ENCODE results near the gene ZNF814.
A peak's percentile ranks its signal among the peaks of the same experiment; 100 is the strongest.
"Not testable (repeated sequence)": the region's sequence is repeated elsewhere in the genome, so short reads cannot be mapped to it uniquely, and the experiment has no call there.

The ZNF814 gene

DNA sequence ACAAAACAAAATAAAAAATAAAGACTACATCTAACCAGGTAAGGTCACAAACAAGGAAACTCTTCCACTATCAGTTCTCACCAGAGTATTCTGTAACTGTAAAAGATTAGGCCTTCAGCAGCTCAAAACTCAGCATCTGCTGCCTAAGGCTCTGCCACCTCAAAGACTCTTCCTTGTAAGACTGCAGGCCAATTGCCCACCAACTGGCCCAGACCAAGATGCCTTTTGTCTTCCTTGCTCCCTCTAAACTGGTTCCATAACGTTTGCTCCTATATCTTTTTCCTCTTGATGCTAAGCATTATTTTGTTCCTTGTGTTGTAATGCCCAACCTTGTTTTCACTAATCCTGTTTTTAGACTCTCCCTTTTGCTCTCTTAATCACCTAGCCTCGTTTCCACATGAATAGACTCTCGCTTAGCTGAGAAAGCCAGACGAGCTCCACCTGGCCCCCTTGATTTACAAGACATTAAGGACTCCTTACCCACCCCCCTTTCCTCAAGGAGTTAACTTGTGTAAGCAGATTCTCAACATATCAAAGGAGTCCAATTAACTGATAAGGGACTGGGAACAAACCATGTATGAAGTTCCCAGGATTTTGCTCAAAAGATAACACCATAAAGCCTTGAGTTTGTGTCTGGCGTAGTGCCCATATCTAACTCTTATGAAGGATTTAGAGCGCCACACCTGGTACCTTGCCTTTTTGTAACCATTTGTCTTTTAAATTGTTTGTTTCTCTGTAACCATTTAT is 1.5 kb downstream of the ZNF814 start:
- Histone ChIP-seq H4K8ac (ENCODE audit: low read depth, low read length) (peak overlapping the region; percentile 55), H3K23ac (ENCODE audit: low read length) (no peak overlapping the region), H2BK120ac (ENCODE audit: insufficient read depth, low read length, poor library complexity) (no peak overlapping the region), H2BK12ac (ENCODE audit: low read length) (no peak overlapping the region), H3K4me1 (ENCODE audit: control insufficient read depth in 1 of 2, insufficient read depth in 2 of 2, low read length in 2 of 2) (peaks cover 4 to 26% of the 10 kb centered on the region in 2 experiments), H3K4me3 (ENCODE audit: low read depth, low read length) (no peak overlapping the region), H3K27ac (ENCODE audit: low read depth, low read length) (peak overlapping the region; percentile 27), H3K79me1 (ENCODE audit: low read length) (peaks cover 22% of the 10 kb centered on the region), H3K4me2 (ENCODE audit: low read length) (peak overlapping the region; percentile 91), H3K36me3 (ENCODE audit: control insufficient read depth in 1 of 2, insufficient read depth in 2 of 2, low read length in 2 of 2) (peaks cover 3 to 8% of the 10 kb centered on the region in 2 experiments), H2AFZ (ENCODE audit: insufficient read depth, low read length, poor library complexity) (no peak overlapping the region), H2AK5ac (ENCODE audit: low read length) (no peak overlapping the region), H3K27me3 (ENCODE audit: insufficient read depth, low read length) (no peaks in the 10 kb centered on the region), H3K9ac (ENCODE audit: low read length) (no peak overlapping the region), H3K9me3 (ENCODE audit: insufficient read depth, low read depth, low read length) (peaks cover 4% of the 10 kb centered on the region), H3K4ac (ENCODE audit: low read depth, low read length) (peak overlapping the region; percentile 93), H3K79me2 (ENCODE audit: control insufficient read depth, insufficient read depth, low read length, poor library complexity) (peaks cover 12% of the 10 kb centered on the region), H4K91ac (ENCODE audit: low read depth, low read length) (peak overlapping the region; percentile 41), H3K18ac (ENCODE audit: low read length) (no peak overlapping the region), H2BK5ac (ENCODE audit: low read depth, low read length, poor library complexity) (no peak overlapping the region), H4K12ac (ENCODE audit: low read depth, low read length) (peak overlapping the region; percentile 58), H3K14ac (ENCODE audit: low read length) (no peak overlapping the region)
- peak in 1 of 2 donors; percentile 59 for DNase-seq
- no CpG with 5 or more reads among the region's 6 CpGs for WGBS (ENCODE audit: extremely low coverage, insufficient coverage, insufficient read length)

DNA sequence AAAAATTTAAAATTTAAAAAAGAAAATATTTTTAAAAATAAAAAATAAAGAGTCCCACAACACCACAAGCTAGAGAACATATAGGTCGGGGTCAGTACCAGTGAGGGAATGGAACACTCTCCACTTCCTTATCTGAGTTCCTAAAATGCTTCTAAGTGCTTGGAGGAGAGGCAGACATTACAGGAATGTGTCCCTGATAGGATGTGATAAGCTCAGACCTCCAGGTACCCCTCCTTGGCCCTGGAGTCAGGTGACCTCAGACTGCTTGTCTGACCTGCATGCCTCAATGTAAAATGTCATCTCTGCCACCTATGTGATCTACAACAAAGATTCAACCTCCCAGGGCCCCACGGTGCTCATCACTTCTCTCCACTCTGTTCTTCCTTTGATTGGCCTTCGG is 2.8 kb downstream of the ZNF814 start:
- DNase-seq = peak; percentile 87 to 88
- H3K23ac ChIP-seq (ENCODE audit: low read length) = no peak overlapping the region
- no peak overlapping the region for H4K8ac ChIP-seq (ENCODE audit: low read depth, low read length)
- no peak overlapping the region for H2BK5ac ChIP-seq (ENCODE audit: low read depth, low read length, poor library complexity)
- WGBS (ENCODE audit: extremely low coverage, insufficient coverage, insufficient read length) = no CpG with 5 or more reads among the region's 3 CpGs
- no peaks in the 10 kb centered on the region for H3K27me3 ChIP-seq (ENCODE audit: insufficient read depth, low read length)
- H3K4ac ChIP-seq (ENCODE audit: low read depth, low read length) = no peak overlapping the region
- H3K4me3 ChIP-seq (ENCODE audit: low read depth, low read length) = no peak overlapping the region
- no peak overlapping the region for H4K91ac ChIP-seq (ENCODE audit: low read depth, low read length)
- no peak overlapping the region for H3K9ac ChIP-seq (ENCODE audit: low read length)
- peak overlapping the region; percentile 28 for H3K27ac ChIP-seq (ENCODE audit: low read depth, low read length)
- no peak overlapping the region for H2BK120ac ChIP-seq (ENCODE audit: insufficient read depth, low read length, poor library complexity)
- H3K79me1 ChIP-seq (ENCODE audit: low read length) = peaks cover 20% of the 10 kb centered on the region
- H3K36me3 ChIP-seq (ENCODE audit: control insufficient read depth in 1 of 2, insufficient read depth in 2 of 2, low read length in 2 of 2) = peaks cover 3 to 8% of the 10 kb centered on the region in 2 experiments
- peaks cover 12% of the 10 kb centered on the region for H3K79me2 ChIP-seq (ENCODE audit: control insufficient read depth, insufficient read depth, low read length, poor library complexity)
- H3K9me3 ChIP-seq (ENCODE audit: insufficient read depth, low read depth, low read length) = peaks cover 4% of the 10 kb centered on the region
- H3K14ac ChIP-seq (ENCODE audit: low read length) = no peak overlapping the region
- no peak overlapping the region for H4K12ac ChIP-seq (ENCODE audit: low read depth, low read length)
- H3K4me1 ChIP-seq (ENCODE audit: control insufficient read depth in 1 of 2, insufficient read depth in 2 of 2, low read length in 2 of 2) = peaks cover 4 to 21% of the 10 kb centered on the region in 2 experiments
- H3K4me2 ChIP-seq (ENCODE audit: low read length) = no peak overlapping the region
- H2AFZ ChIP-seq (ENCODE audit: insufficient read depth, low read length, poor library complexity) = no peak overlapping the region
- H3K18ac ChIP-seq (ENCODE audit: low read length) = no peak overlapping the region
- H2AK5ac ChIP-seq (ENCODE audit: low read length) = no peak overlapping the region
- no peak overlapping the region for H2BK12ac ChIP-seq (ENCODE audit: low read length)

DNA sequence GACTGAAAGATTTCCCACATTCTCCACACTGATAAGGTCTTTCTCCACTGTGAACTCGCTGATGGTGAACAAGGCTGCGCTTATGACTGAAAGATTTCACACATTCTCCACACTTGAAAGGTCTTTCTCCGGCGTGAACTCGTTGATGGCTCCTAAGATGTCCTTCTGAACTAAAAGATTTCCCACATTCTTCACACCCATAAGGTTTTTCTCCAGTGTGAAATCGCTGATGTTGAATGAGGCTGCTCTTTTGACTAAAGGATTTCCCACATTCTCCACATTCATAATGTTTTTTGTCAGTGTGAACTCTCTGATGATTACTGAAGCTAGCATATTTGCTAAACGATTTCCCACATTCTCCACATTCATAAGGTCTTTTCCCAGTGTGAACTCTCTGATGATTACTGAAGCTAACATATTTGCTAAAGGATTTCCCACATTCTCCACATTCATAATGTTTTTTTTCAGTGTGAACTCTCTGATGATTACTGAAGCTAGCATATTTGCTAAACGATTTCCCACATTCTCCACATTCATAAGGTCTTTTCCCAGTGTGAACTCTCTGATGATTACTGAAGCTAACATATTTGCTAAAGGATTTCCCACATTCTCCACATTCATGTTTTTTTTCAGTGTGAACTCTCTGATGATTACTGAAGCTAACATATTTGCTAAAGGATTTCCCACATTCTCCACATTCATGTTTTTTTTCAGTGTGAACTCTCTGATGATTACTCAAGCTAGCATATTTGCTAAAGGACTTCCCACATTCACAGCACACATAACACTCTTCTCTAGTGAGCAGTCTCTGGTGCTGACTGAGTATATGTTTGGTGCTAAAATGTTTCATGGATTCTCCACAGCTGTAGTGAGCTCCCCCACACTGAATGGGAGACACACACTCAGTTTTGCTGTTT is 14.7 kb downstream of the ZNF814 start:
- not testable (repeated sequence) for H3K4me2 ChIP-seq (ENCODE audit: low read length); H2AK5ac ChIP-seq (ENCODE audit: low read length); H3K9ac ChIP-seq (ENCODE audit: low read length); H3K27ac ChIP-seq (ENCODE audit: low read depth, low read length); H2BK12ac ChIP-seq (ENCODE audit: low read length); H3K79me1 ChIP-seq (ENCODE audit: low read length); H3K79me2 ChIP-seq (ENCODE audit: control insufficient read depth, insufficient read depth, low read length, poor library complexity); H3K4ac ChIP-seq (ENCODE audit: low read depth, low read length); H3K4me1 ChIP-seq (ENCODE audit: control insufficient read depth in 1 of 2, insufficient read depth in 2 of 2, low read length in 2 of 2); H2BK120ac ChIP-seq (ENCODE audit: insufficient read depth, low read length, poor library complexity); H3K4me3 ChIP-seq (ENCODE audit: low read depth, low read length); H3K14ac ChIP-seq (ENCODE audit: low read length); H4K12ac ChIP-seq (ENCODE audit: low read depth, low read length); H3K23ac ChIP-seq (ENCODE audit: low read length); H3K18ac ChIP-seq (ENCODE audit: low read length); H4K91ac ChIP-seq (ENCODE audit: low read depth, low read length); H2AFZ ChIP-seq (ENCODE audit: insufficient read depth, low read length, poor library complexity); H3K27me3 ChIP-seq (ENCODE audit: insufficient read depth, low read length); H4K8ac ChIP-seq (ENCODE audit: low read depth, low read length); H3K9me3 ChIP-seq (ENCODE audit: insufficient read depth, low read depth, low read length); H2BK5ac ChIP-seq (ENCODE audit: low read depth, low read length, poor library complexity)
- WGBS (ENCODE audit: extremely low coverage, insufficient coverage, insufficient read length) = no CpG with 5 or more reads among the region's 8 CpGs
- H3K36me3 ChIP-seq (ENCODE audit: control insufficient read depth in 1 of 2, insufficient read depth in 2 of 2, low read length in 2 of 2) = peaks cover 24 to 40% of the 10 kb centered on the region in 2 experiments
- peak in 1 of 2 donors; percentile 21 for DNase-seq

GRCh38 chr19:57872450-57872849 is 16.4 kb downstream of the ZNF814 start:
- DNase-seq = no peak
- Histone ChIP-seq H3K27me3 (ENCODE audit: insufficient read depth, low read length) (peaks cover 3% of the 10 kb centered on the region), H2AFZ (ENCODE audit: insufficient read depth, low read length, poor library complexity) (no peak overlapping the region), H3K4me2 (ENCODE audit: low read length) (no peak overlapping the region), H3K9ac (ENCODE audit: low read length) (no peak overlapping the region), H3K4me3 (ENCODE audit: low read depth, low read length) (no peak overlapping the region), H3K79me2 (ENCODE audit: control insufficient read depth, insufficient read depth, low read length, poor library complexity) (peaks cover 2% of the 10 kb centered on the region), H4K8ac (ENCODE audit: low read depth, low read length) (no peak overlapping the region), H3K27ac (ENCODE audit: low read depth, low read length) (no peak overlapping the region), H3K36me3 (ENCODE audit: control insufficient read depth in 1 of 2, insufficient read depth in 2 of 2, low read length in 2 of 2) (peaks cover 26 to 41% of the 10 kb centered on the region in 2 experiments), H3K9me3 (ENCODE audit: insufficient read depth, low read depth, low read length) (peaks cover 2% of the 10 kb centered on the region), H2BK120ac (ENCODE audit: insufficient read depth, low read length, poor library complexity) (no peak overlapping the region), H4K91ac (ENCODE audit: low read depth, low read length) (no peak overlapping the region), H3K14ac (ENCODE audit: low read length) (no peak overlapping the region), H2BK5ac (ENCODE audit: low read depth, low read length, poor library complexity) (no peak overlapping the region), H2BK12ac (ENCODE audit: low read length) (no peak overlapping the region), H3K79me1 (ENCODE audit: low read length) (no peaks in the 10 kb centered on the region), H3K4ac (ENCODE audit: low read depth, low read length) (no peak overlapping the region), H2AK5ac (ENCODE audit: low read length) (no peak overlapping the region), H3K18ac (ENCODE audit: low read length) (no peak overlapping the region), H4K12ac (ENCODE audit: low read depth, low read length) (no peak overlapping the region), H3K23ac (ENCODE audit: low read length) (no peak overlapping the region), H3K4me1 (ENCODE audit: control insufficient read depth in 1 of 2, insufficient read depth in 2 of 2, low read length in 2 of 2) (no peaks in the 10 kb centered on the region)

All from trophoblast cell (in vitro differentiated cells and primary cell).